ENCODE measurements around the gene CDK4. TPM values are rescaled to one million over a fixed set of nuclear protein-coding genes. Genes with fewer than 3 reads are reported as not detected.

The CDK4 gene
- total and polyA plus RNA-seq, 2 donors from 2014 or later: 69.1 to 118 TPM

- Histone ChIP-seq H3K9me3 (ENCODE audit: control insufficient read depth in 2 of 3, insufficient read depth in 1 of 3, low read length in 3 of 3) (no peaks in the 10 kb centered on the region), H3K4me3 (ENCODE audit: low read length in 3 of 3) (no peak overlapping the region), H3K4me1 (ENCODE audit: control insufficient read depth in 2 of 3, insufficient read depth in 2 of 3, low read depth in 1 of 3, low read length in 3 of 3) (peaks cover 0 to 27% (median 12%) of the 10 kb centered on the region in 3 donors), H3K9ac (ENCODE audit: low read length in 3 of 3) (no peak overlapping the region), H3K36me3 (ENCODE audit: control insufficient read depth in 2 of 3, insufficient read depth in 3 of 3, low read length in 3 of 3) (no peaks in the 10 kb centered on the region), H3K27me3 (ENCODE audit: control insufficient read depth, insufficient read depth, low read length) (peaks cover 19% of the 10 kb centered on the region), H3K27ac (ENCODE audit: low read depth in 2 of 2, low read length in 2 of 2) (no peak overlapping the region)
- TF ChIP-seq CTCF (IDR thresholded peaks at IDR 0.05; ENCODE audit: borderline replicate concordance, extremely low read depth, insufficient read depth): no peak
- intact Hi-C loops (cut with DNase I): no loop called here
- DNase-seq (no peak), FAIRE-seq (no peak)
Measured at GRCh38 chr12:57769594-57769993, 17.5 kb upstream of the CDK4 start.

GRCh38 chr12:57767876-57768275 lies 15.8 kb upstream of the CDK4 start:
- DNase-seq (no peak), FAIRE-seq (no peak)
- Histone ChIP-seq H3K27me3 (ENCODE audit: control insufficient read depth, insufficient read depth, low read length) (peaks cover 30% of the 10 kb centered on the region), H3K36me3 (ENCODE audit: control insufficient read depth in 2 of 3, insufficient read depth in 3 of 3, low read length in 3 of 3) (no peaks in the 10 kb centered on the region), H3K9ac (ENCODE audit: low read length in 3 of 3) (no peak overlapping the region), H3K27ac (ENCODE audit: low read depth in 2 of 2, low read length in 2 of 2) (no peak overlapping the region), H3K4me3 (ENCODE audit: low read length in 3 of 3) (no peak overlapping the region), H3K4me1 (ENCODE audit: control insufficient read depth in 2 of 3, insufficient read depth in 2 of 3, low read depth in 1 of 3, low read length in 3 of 3) (peaks cover 0 to 30% (median 17%) of the 10 kb centered on the region in 3 donors), H3K9me3 (ENCODE audit: control insufficient read depth in 2 of 3, insufficient read depth in 1 of 3, low read length in 3 of 3) (no peaks in the 10 kb centered on the region)
- intact Hi-C loops (cut with DNase I): no loop called here
- TF ChIP-seq CTCF (IDR thresholded peaks at IDR 0.05; ENCODE audit: borderline replicate concordance, extremely low read depth, insufficient read depth): no peak

- H3K4me3 ChIP-seq (ENCODE audit: low read length in 3 of 3): peak overlapping the region in 1 of 3 donors; percentile 20
- no peak overlapping the region for H3K9ac ChIP-seq (ENCODE audit: low read length in 3 of 3)
- peaks cover 0 to 30% (median 17%) of the 10 kb centered on the region in 3 donors for H3K4me1 ChIP-seq (ENCODE audit: control insufficient read depth in 2 of 3, insufficient read depth in 2 of 3, low read depth in 1 of 3, low read length in 3 of 3)
- H3K27me3 ChIP-seq (ENCODE audit: control insufficient read depth, insufficient read depth, low read length): peaks cover 30% of the 10 kb centered on the region
- FAIRE-seq (no peak), DNase-seq (no peak)
- peaks cover 0 to 5% (median 0%) of the 10 kb centered on the region in 3 donors for H3K36me3 ChIP-seq (ENCODE audit: control insufficient read depth in 2 of 3, insufficient read depth in 3 of 3, low read length in 3 of 3)
- no peaks in the 10 kb centered on the region for H3K9me3 ChIP-seq (ENCODE audit: control insufficient read depth in 2 of 3, insufficient read depth in 1 of 3, low read length in 3 of 3)
- H3K27ac ChIP-seq (ENCODE audit: low read depth in 2 of 2, low read length in 2 of 2): no peak overlapping the region
- intact Hi-C loops (cut with DNase I): no loop called here
- TF ChIP-seq CTCF (IDR thresholded peaks at IDR 0.05; ENCODE audit: borderline replicate concordance, extremely low read depth, insufficient read depth): no peak
Measured at GRCh38 chr12:57767305-57767698, 15.2 kb upstream of the CDK4 start.
